GM12878 (cell line): ENCODE results near the gene AZU1. TPM values are rescaled to one million over a fixed set of nuclear protein-coding genes. Genes with fewer than 3 reads are reported as not detected.

Source experiments
- ATAC-seq: fragments of 200-7000 bp; cut with Tn5 transposase; 3 replicates; pipeline ENCODE4 v1.9.1; 2020; ENCODE audit warnings: mild to moderate bottlenecking, moderate library complexity
- BruUV-seq: library from RNA; stranded (reverse); fragments of 400-500 nt; replicated peaks from 2 replicates; lab custom pipeline; 2021; lab: Mats Ljungman, UMichigan
- CTCF ChIA-PET: fragments of 300-600 bp; sonication (Branson Sonifier 250); formaldehyde crosslinking; extraction: SDS; loops from one replicate; lab custom pipeline; 2021; ENCODE audit warnings: inconsistent platforms; lab: Yijun Ruan, JAX
- POLR2A ChIA-PET: fragments of 350-600 bp; formaldehyde crosslinking; extraction: SDS; loops from one replicate; lab custom pipeline; 2021; ENCODE audit warnings: inconsistent platforms; lab: Charles Lee
- RAD21 ChIA-PET: fragments of 300-600 bp; sonication (Branson Sonifier 250); formaldehyde crosslinking; loops from one replicate; lab custom pipeline; 2023; ENCODE audit warnings: antibody characterized with exemption; ENCODE audit not compliant: unreplicated experiment; lab: Charles Lee
- SMC1A ChIA-PET: fragments of 300-600 bp; sonication (Branson Sonifier 250); formaldehyde crosslinking; loops from one replicate; lab custom pipeline; 2023; ENCODE audit not compliant: unreplicated experiment, uncharacterized antibody; lab: Charles Lee
- DNase-seq: peaks from one replicate; pipeline ENCODE4 v3.0.0-alpha.2; 2011; ENCODE audit warnings: low read depth, low spot score
- FAIRE-seq: peaks from 3 replicates; lab custom pipeline; 2011; peaks lifted over from hg19 to GRCh38; lab: Jason Lieb, UNC
- H2AFZ ChIP-seq: 2 replicates; pipeline ENCODE4 v1.6.0; 2011; ENCODE audit warnings: low read depth, low read length, control low read depth; ENCODE audit not compliant: control insufficient read depth
- H3K27ac ChIP-seq: 2 replicates; pipeline ENCODE4 v1.5.1; 2011; ENCODE audit warnings: control low read depth; ENCODE audit not compliant: control insufficient read depth, insufficient read depth
- H3K27me3 ChIP-seq, 2 experiments: replicated peaks in 1 of 2; 2 replicates each; pipeline versions ENCODE4 v1.6.0 to v1.6.1; 2011; ENCODE audit warnings: low read length in 1 of 2; ENCODE audit not compliant: control insufficient read depth in 2 of 2, insufficient read depth in 2 of 2
- H3K36me3 ChIP-seq, 2 experiments: 2 replicates each; pipeline ENCODE4 v1.5.1; 2011; ENCODE audit warnings: low read length in 1 of 2; ENCODE audit not compliant: control insufficient read depth in 2 of 2, insufficient read depth in 2 of 2
- H3K4me1 ChIP-seq: 2 replicates; pipeline ENCODE4 v1.6.1; 2011; ENCODE audit warnings: mild to moderate bottlenecking, low read length, moderate library complexity, mixed read lengths; ENCODE audit not compliant: control insufficient read depth, insufficient read depth
- H3K4me2 ChIP-seq: 2 replicates; pipeline ENCODE4 v1.6.0; 2011; ENCODE audit warnings: control low read depth; ENCODE audit not compliant: control insufficient read depth, insufficient read depth
- H3K4me3 ChIP-seq: fragments of 200-600 bp; sonication (generic); 2 replicates; pipeline ENCODE4 v1.5.1; 2016
- H3K79me2 ChIP-seq: 2 replicates; pipeline ENCODE4 v1.6.0; 2011; ENCODE audit warnings: low read length; ENCODE audit not compliant: control insufficient read depth, insufficient read depth
- H3K9ac ChIP-seq: 2 replicates; pipeline ENCODE4 v1.8.0; 2011; ENCODE audit warnings: low read length, control low read depth, mixed read lengths; ENCODE audit not compliant: control insufficient read depth, insufficient read depth
- H3K9me3 ChIP-seq: replicated peaks from 3 replicates; pipeline ENCODE4 v1.5.1; 2011; ENCODE audit warnings: mild to moderate bottlenecking, low read length; ENCODE audit not compliant: control insufficient read depth, insufficient read depth
- H4K20me1 ChIP-seq: 2 replicates; pipeline ENCODE4 v1.6.0; 2011; ENCODE audit not compliant: control insufficient read depth, insufficient read depth
- CEBPB ChIP-seq, 2 experiments: fragments of 150-350 bp in 1 of 2; IDR thresholded peaks; 2 replicates each; pipeline ENCODE4 v1.6.1; 2012 to 2014; ENCODE audit warnings: low read depth in 2 of 2, low read length in 2 of 2, borderline replicate concordance in 1 of 2, inconsistent platforms in 1 of 2
- HCFC1 ChIP-seq: fragments of 150-350 bp; IDR thresholded peaks from 2 replicates; pipeline ENCODE4 v1.6.1; 2014; ENCODE audit warnings: low read length
- IKZF1 ChIP-seq: fragments of 450-650 bp; conservative IDR thresholded peaks from 2 replicates; pipeline ENCODE4 v1.6.1; 2017; ENCODE audit warnings: antibody characterized with exemption, mild to moderate bottlenecking
- MTA2 ChIP-seq: fragments of 450-650 bp; IDR thresholded peaks from 2 replicates; pipeline ENCODE4 v1.6.1; 2016; ENCODE audit warnings: low read depth, mild to moderate bottlenecking, moderate library complexity
- ZSCAN29 ChIP-seq: fragments of 450-650 bp; IDR thresholded peaks from 2 replicates; pipeline ENCODE4 v1.6.1; 2017; ENCODE audit warnings: mild to moderate bottlenecking, moderate library complexity
- WGBS: methylation state at CpG from one replicate; pipeline ENCODE4 v1.1.6; 2016; ENCODE audit warnings: low lambda C conversion rate; ENCODE audit not compliant: insufficient replicate concordance, insufficient coverage; ENCODE audit errors: missing lambda C conversion rate; 5-methylcytosine and 5-hydroxymethylcytosine counted together
- in situ Hi-C: fragments of 300-500 bp; cut with MboI; formaldehyde crosslinking; loops from 9 replicates; pipeline ENCODE4 v1.14.3; 2018; ENCODE audit warnings: mixed read lengths
- intact Hi-C: fragments of 100-400 bp; cut with micrococcal nuclease; formaldehyde crosslinking; loops from one replicate; pipeline ENCODE4 v1.14.2; 2022; ENCODE audit not compliant: unreplicated experiment
- polyA plus RNA-seq, 11 experiments: library from polyadenylated mRNA; depleted of rRNA in 4 of 11; unstranded in 6 of 11; stranded (reverse) in 5 of 11; fragments of >200 nt; fragmentation: Nextera tagmentation in 4 of 11; fragmentation: Illumina TruSeq in 1 of 11; extraction: Ambion mirVana in 4 of 11; extraction: Trizol in 1 of 11; gene quantifications; 1 replicate in 1 of 11; 2 replicates in 10 of 11; pipeline versions ENCODE4 v1.2.1 to v1.2.3, GENCODE V29; 2011 to 2016; ENCODE audit warnings: inconsistent platforms in 2 of 11, missing spikeins in 2 of 11, low read depth in 1 of 11
- total RNA-seq, 4 experiments: library from RNA; depleted of rRNA in 3 of 4; stranded (reverse); fragments of >200 nt in 3 of 4; fragmentation: Illumina TruSeq in 1 of 4; extraction: Trizol in 1 of 4; gene quantifications; 2 replicates each; pipeline versions ENCODE4 v1.2.1 to v1.2.3, GENCODE V29; 2013 to 2021
- TF ChIP-seq, protein P1 (sequence below): IDR thresholded peaks from 2 replicates; pipeline ENCODE4 v1.6.1; 2012; ENCODE audit warnings: low read depth, low read length, improper control_type of control experiment

AZU1 gene
- total and polyA plus RNA-seq, 10 of the 15 experiments (the other 5 are each of a cell fraction or from before 2014, with no cell fraction given) = not detected

DNA sequence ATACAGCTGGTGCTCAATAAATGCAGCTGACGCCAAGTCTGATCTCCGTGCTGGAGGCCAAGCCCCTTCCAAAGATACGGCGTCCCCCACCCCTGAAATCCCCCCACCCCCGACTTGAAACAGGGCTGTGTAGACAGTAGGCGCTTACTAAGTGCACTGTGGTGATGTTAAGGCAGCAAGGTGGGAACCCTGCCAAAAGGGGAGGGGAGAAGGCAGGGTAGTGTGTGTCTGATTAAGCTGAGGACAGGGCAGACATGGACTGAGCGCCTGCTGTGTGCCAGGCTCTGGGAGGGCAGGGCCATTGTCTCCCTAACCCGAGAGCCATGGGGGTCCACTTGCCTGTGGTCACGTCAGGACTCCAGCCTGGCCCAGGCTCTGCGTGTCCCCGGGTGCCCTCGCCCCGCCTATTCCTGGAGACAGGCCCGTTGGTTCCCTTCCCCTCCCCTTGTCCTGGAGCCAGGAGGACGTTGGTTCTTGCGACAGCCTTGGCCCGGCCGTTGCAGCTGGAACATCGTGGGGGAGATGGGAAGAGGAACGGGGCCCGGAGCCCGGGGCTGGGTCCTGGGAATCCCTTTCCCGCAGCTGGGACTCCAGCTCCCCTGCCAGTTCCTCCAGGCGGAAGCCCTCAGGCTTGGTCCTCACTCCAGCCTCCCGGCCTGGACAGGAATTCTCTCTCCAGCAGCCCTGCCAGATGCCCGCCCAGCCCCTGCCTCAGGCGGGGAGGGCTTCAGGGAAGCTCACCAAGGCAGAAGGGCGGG is 22.8 kb downstream of the AZU1 start:
- no peaks in the 10 kb centered on the region; the same call in 2 of the 3 replicates for H3K9me3 ChIP-seq
- FAIRE-seq (no peak), DNase-seq (no peak), ATAC-seq (no peak)
- WGBS = 18% methylated on average over 27 of the region's 28 CpGs
- ChIA-PET SMC1A (no interaction called here), CTCF (interaction anchor here (0.9 kb wide), 1 partner anchor 13 kb away, joined by 4 read pairs; no protein-coding TSS in a partner anchor), RAD21 (no interaction called here), POLR2A (interaction anchor here (1.1 kb wide), 1 partner anchor 43 kb away, joined by 3 read pairs; the partner anchor contains the start of gene RNU6-9)
- no peak overlapping the region for H3K9ac ChIP-seq
- H3K4me3 ChIP-seq = no peak overlapping the region
- no peaks in the 10 kb centered on the region for H3K4me1 ChIP-seq
- in situ Hi-C loops (no loop called here), intact Hi-C loops (no loop called here)
- no peaks in the 10 kb centered on the region for H3K27me3 ChIP-seq
- no peaks in the 10 kb centered on the region for H3K36me3 ChIP-seq
- no peak overlapping the region for H2AFZ ChIP-seq
- no TSS peak for BruUV-seq
- H3K27ac ChIP-seq = no peak overlapping the region
- TF ChIP-seq CEBPB (IDR thresholded peaks at IDR 0.05; ENCODE audit: borderline replicate concordance in 1 of 2, low read depth in 2 of 2, low read length in 2 of 2) = no peak
- TF ChIP-seq, protein P1, sequence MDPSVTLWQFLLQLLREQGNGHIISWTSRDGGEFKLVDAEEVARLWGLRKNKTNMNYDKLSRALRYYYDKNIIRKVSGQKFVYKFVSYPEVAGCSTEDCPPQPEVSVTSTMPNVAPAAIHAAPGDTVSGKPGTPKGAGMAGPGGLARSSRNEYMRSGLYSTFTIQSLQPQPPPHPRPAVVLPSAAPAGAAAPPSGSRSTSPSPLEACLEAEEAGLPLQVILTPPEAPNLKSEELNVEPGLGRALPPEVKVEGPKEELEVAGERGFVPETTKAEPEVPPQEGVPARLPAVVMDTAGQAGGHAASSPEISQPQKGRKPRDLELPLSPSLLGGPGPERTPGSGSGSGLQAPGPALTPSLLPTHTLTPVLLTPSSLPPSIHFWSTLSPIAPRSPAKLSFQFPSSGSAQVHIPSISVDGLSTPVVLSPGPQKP = no peak
- TF ChIP-seq IKZF1 = 0 out of 2 replicates have a peak, but pooled peaks have one; percentile 17
- no peak for TF ChIP-seq MTA2
- TF ChIP-seq HCFC1 = no peak
- no peak for TF ChIP-seq ZSCAN29
- H3K79me2 ChIP-seq = no peaks in the 10 kb centered on the region
- H4K20me1 ChIP-seq = no peaks in the 10 kb centered on the region
- no peak overlapping the region for H3K4me2 ChIP-seq
